ENCODE measurements around the gene MTA3.

The MTA3 gene

DNA sequence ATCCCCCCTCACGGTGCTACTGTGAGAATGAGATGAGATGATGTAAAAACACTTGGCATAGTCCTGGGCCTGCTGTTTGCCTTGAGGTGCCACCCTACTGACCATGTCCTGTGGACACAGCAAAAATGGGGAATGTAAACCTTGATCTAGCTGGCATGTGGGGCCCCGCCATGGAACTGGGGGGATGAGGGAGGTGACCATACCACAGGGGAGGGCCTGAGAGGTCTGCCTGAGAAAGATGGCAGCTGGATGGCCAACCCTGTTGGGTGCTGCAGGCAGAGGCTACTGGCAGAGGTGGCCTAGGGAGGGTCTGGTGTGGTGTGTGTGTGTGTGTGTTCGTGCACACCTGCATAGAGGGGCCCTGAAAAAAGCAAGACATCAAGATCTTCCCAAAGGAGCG is 223.2 kb downstream of the MTA3 start:
- no peak for DNase-seq

DNA sequence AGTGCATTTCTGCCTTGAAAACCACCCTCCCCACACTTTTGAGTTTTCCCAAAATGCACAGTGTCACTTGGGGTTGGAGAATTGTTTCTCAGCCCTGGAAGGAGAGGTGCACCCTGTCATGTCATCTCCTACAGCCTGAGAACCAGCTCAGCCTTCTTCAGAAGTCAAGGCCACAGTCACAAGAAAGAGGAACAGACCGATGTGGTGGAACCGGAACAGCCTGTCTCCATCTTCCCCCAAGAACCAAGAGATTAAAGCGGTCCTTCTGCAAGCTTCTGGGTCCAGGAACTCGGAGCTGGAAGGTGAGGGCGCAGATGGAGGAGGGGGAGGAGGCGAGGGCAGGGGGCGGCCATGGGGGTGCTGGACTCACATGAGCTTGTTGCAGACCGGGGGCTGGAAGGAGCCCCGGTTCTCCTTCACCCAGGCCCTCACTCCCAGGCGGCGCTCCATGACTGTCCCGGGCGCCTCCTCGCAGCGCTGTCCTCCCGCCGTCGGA is 223.7 kb downstream of the MTA3 start:
- DNase-seq: peak; percentile 53

DNA sequence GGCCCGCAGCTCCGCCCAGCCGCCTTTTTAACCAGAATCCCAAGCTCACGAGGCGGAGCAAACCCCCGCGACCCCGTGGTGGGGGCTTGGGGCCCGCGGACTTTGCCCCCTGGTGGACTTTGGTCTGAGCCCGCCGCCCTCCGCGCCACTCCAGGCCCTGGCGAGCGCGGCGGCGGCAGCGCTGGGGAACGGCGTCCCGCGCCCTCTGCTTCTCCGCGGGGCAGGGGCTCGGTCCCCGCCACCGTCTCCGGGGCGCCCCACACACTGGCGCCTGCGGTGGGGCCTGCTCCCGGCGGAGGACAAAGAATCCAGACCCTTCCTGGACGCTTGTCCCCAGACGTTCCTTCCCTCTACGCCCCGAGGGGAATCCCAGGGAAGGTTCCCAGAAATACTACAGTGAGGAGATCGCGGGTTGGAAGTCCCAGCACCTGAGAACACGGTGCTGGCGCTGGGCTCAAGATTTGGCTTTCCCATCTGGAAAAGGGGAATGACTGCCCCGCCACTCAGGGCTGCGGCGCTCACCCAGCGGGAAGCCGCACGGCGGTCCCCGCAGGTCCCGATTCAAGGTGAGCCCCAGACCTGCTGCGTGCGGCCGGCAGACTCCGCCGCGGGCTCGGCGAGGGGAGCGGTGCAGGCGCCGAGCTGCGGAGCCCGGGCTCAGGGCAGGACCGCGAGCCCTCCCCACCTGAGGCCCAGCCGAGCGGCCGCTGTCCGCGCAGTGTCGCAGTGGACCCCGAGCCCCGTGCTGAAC is 224.3 kb downstream of the MTA3 start, which contains the start of gene HAAO:
TSS of gene HAAO (minus strand) at position 1 of the 751 bp plus-strand sequence. CDS start 47 bp downstream, outside the sequence.
- DNase-seq: no peak

DNA sequence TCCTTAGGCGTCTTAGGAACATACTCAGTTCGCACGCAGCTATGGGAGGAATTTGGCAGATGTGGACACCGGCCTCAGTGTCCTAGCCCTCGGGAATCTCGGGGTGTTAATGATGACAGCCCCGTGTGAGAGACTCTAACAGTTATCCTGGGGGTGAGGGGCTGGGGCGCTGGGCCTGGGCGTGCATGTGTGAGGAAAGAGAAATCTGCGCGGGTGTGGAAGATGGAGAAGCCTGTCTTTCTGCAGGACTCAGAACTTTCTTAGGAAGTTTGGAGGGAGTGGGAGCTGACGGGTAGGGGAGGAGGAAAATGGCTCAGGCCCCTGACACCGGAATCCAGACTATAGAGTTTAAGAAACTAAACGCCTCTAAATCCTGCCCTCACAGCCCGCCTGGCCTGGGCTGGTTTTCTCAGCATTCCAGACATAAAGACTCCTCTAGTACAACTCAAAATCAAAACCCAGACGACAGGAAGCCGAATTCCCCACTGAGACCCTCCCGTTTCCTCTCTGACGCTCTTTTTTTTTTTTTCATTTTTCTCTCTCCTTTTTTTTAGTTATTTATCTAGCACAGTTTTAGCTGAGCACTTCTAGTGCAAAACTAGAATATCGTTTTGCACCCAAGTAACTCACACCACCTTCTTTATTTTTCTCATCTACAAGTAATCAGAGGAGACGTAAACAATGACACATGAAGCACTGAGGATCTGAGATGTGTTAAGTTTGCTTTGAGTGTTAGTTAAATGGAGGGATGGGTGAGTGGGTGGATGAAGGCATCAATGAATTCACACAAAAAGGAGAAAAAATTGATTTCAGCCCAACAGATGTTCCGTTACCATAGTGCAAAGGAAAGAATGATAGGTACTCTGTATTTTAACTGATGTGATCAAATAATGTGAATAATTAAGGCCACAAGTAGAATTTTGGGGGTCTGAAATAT is 225.2 kb downstream of the MTA3 start:
- no peak for DNase-seq

DNA sequence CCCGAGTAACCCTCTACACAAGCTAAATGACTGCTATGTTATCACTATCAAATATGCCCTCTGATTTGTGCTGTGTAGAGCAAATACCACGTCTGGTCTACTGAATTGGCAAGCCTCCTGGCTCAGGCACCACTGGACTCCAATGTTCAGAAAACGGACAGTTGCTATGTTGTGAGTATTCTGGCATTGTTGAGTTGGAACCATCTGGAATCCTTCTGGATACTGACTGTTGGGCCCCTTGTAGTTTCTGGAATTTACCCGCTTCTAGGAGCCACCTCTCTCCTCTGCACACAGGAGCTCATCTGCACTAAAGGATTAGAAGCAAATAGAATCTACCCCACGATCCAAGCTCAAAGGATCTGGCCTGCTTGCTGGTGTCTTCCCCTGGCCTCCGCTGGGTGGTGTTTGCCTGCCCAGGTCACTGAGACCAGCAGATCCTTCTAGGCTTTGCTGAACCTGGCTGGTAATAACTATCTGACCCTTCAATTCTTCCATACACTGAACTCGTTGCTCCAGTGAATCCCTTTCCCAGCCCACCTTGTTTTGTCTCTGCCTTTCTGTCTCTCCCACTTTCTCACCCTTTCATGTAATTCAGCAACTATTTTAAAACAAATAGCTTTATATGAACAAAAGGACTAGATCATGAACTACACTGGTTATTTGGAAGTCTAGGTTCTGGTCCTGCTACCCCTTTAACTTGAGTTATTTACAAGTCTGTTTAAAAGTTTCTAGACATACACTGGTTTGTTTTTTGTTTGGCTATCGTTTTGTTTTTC is 226.0 kb downstream of the MTA3 start:
- no peak for DNase-seq

DNA sequence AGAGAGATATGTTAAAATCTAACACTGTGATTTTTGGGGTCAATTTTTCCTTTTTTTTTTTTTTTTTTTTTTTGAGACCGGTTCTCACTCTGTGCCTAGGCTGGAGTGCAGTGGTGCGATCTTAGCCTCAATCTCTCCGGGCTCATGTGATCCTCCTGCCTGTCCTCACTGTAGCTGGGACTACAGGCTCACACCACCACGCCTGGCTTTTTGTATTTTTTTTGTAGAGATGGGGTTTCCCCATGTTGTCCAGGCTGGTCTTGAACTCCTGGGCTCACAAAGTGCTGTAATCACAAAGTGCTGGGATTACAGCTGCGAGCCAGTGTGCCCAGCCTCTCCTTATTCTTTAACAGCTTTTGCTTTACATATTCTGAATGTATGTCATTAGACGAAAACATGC is 226.8 kb downstream of the MTA3 start:
- no peak for DNase-seq

DNA sequence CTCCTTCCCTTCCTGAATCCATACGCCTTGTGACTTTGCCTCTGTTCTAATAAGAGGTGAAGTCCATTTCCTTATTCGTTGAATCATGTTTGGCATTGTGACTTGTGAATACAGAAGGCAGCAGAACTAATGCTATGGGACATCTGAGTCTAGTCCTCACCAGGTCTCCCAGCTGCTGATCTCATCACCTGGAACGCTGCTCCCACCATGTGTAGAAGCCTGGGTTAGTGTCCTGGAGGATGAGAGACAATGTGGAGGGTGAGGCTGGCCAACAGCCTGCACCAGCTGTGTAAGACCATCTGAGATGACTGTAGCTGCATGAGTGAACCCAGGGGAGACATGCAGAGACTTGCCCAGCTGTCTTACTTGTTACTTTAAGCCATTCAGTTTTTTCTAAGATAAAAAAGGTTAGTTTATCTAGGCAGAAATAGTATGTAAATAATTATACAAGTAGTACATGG is 227.4 kb downstream of the MTA3 start:
- DNase-seq: no peak

DNA sequence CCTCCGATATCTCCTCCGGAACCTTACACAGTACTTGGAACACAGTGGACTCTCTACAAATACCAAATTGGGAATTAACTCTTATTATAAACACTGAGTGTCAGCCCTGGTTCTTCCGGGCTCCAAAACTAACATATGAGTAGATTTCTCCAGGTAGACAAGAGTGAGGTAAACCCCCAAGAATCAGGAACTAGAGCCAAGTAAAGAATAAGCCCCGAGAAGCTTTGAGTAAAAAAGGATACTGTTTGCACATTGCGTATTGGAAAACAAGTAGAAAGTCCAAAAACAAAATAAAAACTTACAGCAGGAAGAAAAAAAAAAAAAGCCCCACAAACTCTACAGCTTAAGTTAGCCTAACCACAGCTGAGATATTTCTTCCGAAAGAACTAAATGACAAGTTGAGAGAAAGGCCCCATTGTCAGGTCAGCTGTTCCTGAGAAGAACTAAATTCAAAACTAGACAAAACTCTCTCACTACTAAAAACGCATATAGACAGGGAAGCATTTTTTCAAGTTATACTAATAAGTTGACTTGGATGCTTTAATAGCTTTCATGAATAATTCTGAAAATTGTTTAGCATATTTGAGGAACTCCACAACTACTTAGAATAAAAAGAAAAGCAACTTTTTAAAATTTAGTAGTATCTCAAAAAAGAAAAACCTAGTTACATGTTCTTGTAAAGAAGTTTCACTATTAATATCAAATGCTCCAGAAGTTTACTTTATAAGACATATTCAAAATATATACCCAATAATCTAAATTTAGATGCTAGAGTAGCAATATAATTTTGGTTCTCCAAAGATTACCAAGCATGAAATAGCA is 228.2 kb downstream of the MTA3 start:
- DNase-seq: no peak

DNA sequence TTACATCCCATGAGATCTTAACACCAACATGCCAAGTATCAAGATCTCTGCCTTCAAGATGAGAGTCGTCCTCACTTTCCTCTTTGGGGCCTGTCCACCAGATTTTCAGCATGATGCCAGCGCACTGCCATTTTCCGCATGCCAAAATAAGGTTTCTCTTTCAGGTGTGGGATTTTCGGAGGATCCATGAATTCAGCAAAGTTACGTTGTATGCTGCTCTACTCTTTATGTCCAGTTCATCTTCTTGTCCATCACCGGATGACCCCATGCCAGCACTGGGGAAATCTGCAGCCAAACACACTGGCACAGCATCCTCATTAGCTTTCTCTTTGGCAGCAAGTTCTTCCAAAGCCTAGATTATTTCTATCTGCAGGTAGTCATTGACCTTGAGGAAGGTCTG is 228.8 kb downstream of the MTA3 start:
- no peak for DNase-seq

DNA sequence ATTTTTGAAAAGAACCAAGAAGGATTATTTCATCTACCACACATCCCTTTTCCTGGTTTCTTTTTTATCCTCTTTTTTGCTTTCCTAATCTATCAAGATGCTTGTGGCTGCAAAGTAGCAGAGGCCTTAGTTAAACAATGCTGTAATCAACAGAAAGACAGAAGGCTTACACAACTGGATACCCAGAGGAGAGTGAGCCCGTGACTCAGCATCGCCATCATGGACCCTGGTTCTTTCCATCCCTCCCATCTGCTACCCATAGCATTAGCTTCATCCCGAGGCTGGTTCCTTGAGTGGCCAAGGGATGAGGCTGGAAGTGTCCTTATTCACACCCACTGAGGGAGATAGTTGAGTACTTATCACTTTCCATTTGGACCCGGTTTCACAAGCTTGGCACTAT is 231.4 kb downstream of the MTA3 start:
- no peak for DNase-seq

DNA sequence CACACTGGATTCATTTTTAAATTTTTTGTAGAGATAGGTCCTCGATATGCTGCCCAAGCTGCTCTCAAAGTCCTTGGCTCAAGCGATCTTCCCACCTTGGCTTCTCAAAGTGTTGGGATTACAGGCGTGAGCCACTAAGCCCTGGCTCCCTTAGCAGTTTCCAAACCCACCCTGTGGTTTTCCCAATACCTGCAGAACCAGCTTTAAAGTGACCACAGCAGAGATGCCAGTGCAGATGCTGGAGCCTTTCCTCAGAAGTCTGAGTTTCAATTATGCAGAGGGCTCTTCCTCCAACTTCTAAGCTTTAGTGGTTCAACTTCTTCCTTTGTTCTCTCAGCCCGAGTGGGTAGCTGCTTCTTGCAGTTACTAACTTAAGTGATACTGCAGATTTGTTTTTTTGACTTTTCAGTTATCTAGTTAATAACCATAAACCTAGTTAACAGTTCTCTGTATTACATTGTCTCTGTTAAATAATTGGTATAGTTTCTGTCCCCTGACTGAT is 232.1 kb downstream of the MTA3 start:
- no peak for DNase-seq

DNA sequence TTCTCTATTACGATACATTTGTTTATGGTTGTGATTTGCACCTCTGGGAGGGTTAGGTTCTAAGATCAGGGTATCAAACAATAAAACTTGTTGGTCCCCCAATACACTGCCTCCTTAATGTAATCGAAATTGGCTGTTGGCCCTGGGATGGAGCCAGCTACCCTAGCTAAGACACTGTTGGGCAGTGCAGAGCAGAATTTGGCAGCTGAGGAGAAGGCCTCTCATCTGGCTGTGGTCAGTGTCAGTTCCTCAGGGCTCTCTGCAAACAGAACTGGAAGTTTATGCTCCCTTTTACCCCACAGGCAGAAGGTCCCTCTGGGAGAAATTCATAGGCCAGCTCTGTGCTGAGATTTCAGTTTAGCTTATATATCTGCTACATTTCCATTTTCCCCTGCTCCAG is 232.5 kb downstream of the MTA3 start:
- no peak for DNase-seq

DNA sequence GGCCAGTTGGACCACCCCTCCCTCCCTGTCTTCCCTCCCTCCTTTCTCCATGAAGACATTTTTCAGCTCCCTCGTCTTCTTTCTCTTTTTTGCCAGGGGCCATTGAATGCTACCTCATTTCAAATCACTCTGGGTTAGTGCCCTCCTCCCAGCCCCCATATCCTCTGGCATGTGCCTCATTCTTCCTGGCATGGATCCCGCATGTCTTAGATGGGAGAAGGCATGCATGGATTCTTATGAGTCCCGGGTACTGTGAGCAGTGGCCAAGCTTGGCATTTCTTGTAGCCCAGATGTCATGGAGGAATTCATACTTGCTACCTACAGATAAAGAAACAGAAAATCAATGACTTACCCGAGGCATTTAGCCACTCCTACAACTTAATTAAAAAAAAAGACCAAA is 232.9 kb downstream of the MTA3 start:
- no peak for DNase-seq

DNA sequence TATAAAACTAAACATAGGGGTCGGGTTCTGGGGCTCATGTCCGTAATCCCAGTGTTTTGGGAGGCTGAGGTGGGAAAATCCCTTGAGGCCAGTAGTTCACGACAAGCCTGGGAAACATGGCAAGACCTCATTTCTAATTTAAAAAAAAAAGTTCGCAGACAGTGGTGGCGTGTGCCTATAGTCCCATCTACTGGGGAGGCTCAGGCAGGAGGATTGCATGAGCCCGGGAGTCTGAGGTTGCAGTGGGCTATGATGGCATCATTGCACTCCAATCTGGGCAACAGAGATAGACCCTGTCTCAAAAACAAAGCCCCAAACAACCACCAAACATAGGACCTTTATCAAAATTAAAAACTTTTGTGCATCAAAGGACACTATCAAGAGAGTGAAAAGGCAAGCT is 233.7 kb downstream of the MTA3 start:
- DNase-seq: no peak

DNA sequence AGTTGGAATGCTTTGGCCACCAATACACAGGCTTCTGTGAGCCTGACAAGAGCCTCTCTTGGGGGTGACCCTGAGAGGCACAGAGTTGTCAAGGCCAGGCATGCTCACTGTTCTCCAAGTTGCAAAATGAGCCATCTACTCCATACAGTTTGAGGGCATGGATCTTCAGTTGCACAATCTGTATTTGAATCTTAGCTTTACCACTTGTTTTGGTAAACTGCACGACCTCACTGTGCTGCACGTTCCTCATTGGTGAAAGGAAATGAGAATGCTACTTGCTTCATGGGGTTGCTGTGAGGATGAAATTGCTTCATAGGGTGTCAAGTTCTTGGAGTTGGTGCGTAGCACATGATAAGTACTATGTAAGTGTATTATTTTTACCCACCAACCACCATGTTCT is 235.9 kb downstream of the MTA3 start:
- no peak for DNase-seq

DNA sequence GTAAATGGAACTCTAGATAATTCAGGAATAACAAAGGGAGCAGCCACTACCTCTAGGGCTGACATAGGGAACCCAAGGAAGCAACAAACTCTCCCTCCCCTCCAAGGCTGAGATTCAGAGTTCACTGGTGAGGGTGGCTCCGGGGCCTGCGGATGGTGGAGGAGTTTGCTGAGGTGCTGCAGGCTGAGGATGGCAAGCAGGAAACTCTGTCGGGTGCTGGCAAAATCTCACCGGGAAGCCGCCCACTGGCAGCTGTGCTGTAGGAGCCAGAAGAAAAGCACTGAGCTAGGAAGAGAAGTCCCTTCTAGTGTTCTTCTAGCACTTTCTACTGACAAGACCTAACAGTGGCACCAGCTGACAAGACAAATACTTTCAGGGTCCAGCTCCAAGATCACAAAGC is 236.5 kb downstream of the MTA3 start:
- no peak for DNase-seq
